ENCODE results near the gene SLC35A5.

The SLC35A5 gene

GRCh38 chr3:112546216-112546759, 15.6 kb upstream of the SLC35A5 start:
- no peak for TF ChIP-seq CTCF (IDR thresholded peaks at IDR 0.05)

GRCh38 chr3:112550859-112551258, 11.0 kb upstream of the SLC35A5 start:
- TF ChIP-seq CTCF (IDR thresholded peaks at IDR 0.05): no peak

- no peak for TF ChIP-seq CTCF (IDR thresholded peaks at IDR 0.05)
These were observed 6.2 kb upstream of the SLC35A5 start for GRCh38 chr3:112555535-112556170.

GRCh38 chr3:112557976-112558375, 3.9 kb upstream of the SLC35A5 start:
- no peak for TF ChIP-seq CTCF (IDR thresholded peaks at IDR 0.05)

- TF ChIP-seq CTCF (IDR thresholded peaks at IDR 0.05): no peak
These were observed 1.5 kb upstream of the SLC35A5 start for GRCh38 chr3:112560307-112560706.

- TF ChIP-seq CTCF (IDR thresholded peaks at IDR 0.05): no peak
These were observed 943 bp upstream of the SLC35A5 start for GRCh38 chr3:112560721-112561483.

- no peak for TF ChIP-seq CTCF (IDR thresholded peaks at IDR 0.05)
These were observed 436 bp upstream of the SLC35A5 start for GRCh38 chr3:112561484-112561733.

Measured in LNCAP (cell line).